Retinal pigment epithelial cell (primary cell): Measurements from ENCODE around the gene MINDY2.
"Not testable (repeated sequence)": the region's sequence is repeated elsewhere in the genome, so short reads cannot be mapped to it uniquely, and the experiment has no call there.

Experiments
- DNase-seq: peaks from one replicate; pipeline ENCODE4 v3.0.0-alpha.2; 2010; ENCODE audit warnings: low read depth
- H3K4me3 ChIP-seq: 2 replicates; pipeline ENCODE4 v1.5.1; 2011; ENCODE audit warnings: mild to moderate bottlenecking, low read length, control low read depth, moderate library complexity
- TF ChIP-seq, protein P1 (sequence below): conservative IDR thresholded peaks from 2 replicates; pipeline ENCODE4 v1.5.1; 2011; ENCODE audit warnings: low read depth, low read length, control low read depth, inconsistent platforms

The MINDY2 gene

GRCh38 chr15:58764468-58764867, 6.6 kb upstream of the MINDY2 start:
- H3K4me3 ChIP-seq = no peak overlapping the region
- TF ChIP-seq, protein P1, sequence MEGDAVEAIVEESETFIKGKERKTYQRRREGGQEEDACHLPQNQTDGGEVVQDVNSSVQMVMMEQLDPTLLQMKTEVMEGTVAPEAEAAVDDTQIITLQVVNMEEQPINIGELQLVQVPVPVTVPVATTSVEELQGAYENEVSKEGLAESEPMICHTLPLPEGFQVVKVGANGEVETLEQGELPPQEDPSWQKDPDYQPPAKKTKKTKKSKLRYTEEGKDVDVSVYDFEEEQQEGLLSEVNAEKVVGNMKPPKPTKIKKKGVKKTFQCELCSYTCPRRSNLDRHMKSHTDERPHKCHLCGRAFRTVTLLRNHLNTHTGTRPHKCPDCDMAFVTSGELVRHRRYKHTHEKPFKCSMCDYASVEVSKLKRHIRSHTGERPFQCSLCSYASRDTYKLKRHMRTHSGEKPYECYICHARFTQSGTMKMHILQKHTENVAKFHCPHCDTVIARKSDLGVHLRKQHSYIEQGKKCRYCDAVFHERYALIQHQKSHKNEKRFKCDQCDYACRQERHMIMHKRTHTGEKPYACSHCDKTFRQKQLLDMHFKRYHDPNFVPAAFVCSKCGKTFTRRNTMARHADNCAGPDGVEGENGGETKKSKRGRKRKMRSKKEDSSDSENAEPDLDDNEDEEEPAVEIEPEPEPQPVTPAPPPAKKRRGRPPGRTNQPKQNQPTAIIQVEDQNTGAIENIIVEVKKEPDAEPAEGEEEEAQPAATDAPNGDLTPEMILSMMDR = no peak
- DNase-seq = no peak

- TF ChIP-seq, protein P1 = no peak
- H3K4me3 ChIP-seq = no peak overlapping the region
- no peak for DNase-seq
These were observed 4.8 kb upstream of the MINDY2 start for GRCh38 chr15:58766290-58766689.

- DNase-seq, H3K4me3 ChIP-seq: not testable (repeated sequence)
These were observed 2.5 kb upstream of the MINDY2 start for GRCh38 chr15:58768601-58769004.

DNA sequence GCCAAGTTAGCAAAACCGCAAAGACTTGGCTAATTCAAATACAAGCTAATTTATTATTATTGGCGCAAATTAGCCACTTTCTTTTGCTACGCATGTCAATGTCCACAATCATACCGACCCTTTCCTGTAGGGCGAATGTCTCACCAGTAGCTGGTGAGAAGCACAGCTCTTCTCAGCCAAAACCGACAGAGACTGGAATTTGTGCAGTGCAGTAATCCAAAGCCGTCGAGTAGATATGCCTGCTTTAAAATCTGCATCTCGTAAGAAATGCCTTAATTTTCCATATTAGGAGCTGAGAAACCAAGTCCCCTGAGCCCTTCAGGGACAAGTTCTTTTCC, 614 bp upstream of the MINDY2 start:
- TF ChIP-seq, protein P1 = no peak
- peak overlapping the region; percentile 91 for H3K4me3 ChIP-seq
- DNase-seq = peak; percentile 63

- no peak for DNase-seq
- peak overlapping the region; percentile 91 for H3K4me3 ChIP-seq
- TF ChIP-seq, protein P1 = no peak
These were observed 634 bp downstream of the MINDY2 start for GRCh38 chr15:58771621-58772250.

- no peak for DNase-seq
- TF ChIP-seq, protein P1 = no peak
- peak overlapping the region; percentile 91 for H3K4me3 ChIP-seq
These were observed 1.9 kb downstream of the MINDY2 start for GRCh38 chr15:58773024-58773423.

GRCh38 chr15:58775402-58775801, 4.3 kb downstream of the MINDY2 start:
- H3K4me3 ChIP-seq = no peak overlapping the region
- TF ChIP-seq, protein P1 = no peak
- no peak for DNase-seq
